Prostate gland (tissue), 2 donors: ENCODE measurements around the gene ASPA.

Experiments
- POLR2A ChIP-seq: fragments of 450-650 bp; IDR thresholded peaks from one replicate; pipeline ENCODE4 v1.6.1; 2016; ENCODE audit warnings: antibody characterized with exemption, mild to moderate bottlenecking
- POLR2AphosphoS5 ChIP-seq: sonication (generic); formaldehyde crosslinking; IDR thresholded peaks from one replicate; pipeline ENCODE4 v1.6.1; 2017; ENCODE audit warnings: antibody characterized with exemption
- TF ChIP-seq, protein P1 (sequence below), 4 experiments: fragments of 200-600 bp in 2 of 4; fragments of 450-650 bp in 2 of 4; sonication (generic) in 2 of 4; IDR thresholded peaks; 1 replicate in 3 of 4; 2 replicates in 1 of 4; pipeline ENCODE4 v1.5.1; 2016 to 2019; ENCODE audit warnings: antibody characterized with exemption in 4 of 4, mild to moderate bottlenecking in 2 of 4, moderate library complexity in 2 of 4

- TF ChIP-seq POLR2A (no peak), POLR2AphosphoS5 (no peak)
- TF ChIP-seq, protein P1, sequence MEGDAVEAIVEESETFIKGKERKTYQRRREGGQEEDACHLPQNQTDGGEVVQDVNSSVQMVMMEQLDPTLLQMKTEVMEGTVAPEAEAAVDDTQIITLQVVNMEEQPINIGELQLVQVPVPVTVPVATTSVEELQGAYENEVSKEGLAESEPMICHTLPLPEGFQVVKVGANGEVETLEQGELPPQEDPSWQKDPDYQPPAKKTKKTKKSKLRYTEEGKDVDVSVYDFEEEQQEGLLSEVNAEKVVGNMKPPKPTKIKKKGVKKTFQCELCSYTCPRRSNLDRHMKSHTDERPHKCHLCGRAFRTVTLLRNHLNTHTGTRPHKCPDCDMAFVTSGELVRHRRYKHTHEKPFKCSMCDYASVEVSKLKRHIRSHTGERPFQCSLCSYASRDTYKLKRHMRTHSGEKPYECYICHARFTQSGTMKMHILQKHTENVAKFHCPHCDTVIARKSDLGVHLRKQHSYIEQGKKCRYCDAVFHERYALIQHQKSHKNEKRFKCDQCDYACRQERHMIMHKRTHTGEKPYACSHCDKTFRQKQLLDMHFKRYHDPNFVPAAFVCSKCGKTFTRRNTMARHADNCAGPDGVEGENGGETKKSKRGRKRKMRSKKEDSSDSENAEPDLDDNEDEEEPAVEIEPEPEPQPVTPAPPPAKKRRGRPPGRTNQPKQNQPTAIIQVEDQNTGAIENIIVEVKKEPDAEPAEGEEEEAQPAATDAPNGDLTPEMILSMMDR (IDR thresholded peaks at IDR 0.05): no peak
Observed at GRCh38 chr17:3533752-3534151, 58.0 kb downstream of the ASPA start.
